Naive thymus-derived CD4-positive, alpha-beta T cell (primary cell): ENCODE results near the gene DCXR. TPM values are rescaled to one million over a fixed set of nuclear protein-coding genes. Genes with fewer than 3 reads are reported as not detected.

Experiments
- ATAC-seq: fragments of 150-1000 bp; cut with Tn5 transposase; 2 replicates; pipeline ENCODE4 v1.10.0; 2021; ENCODE audit warnings: mild to moderate bottlenecking, moderate library complexity
- CTCF ChIA-PET: fragments of 350-600 bp; sonication (Branson Sonifier 250); formaldehyde crosslinking; loops from one replicate; lab custom pipeline; 2021; ENCODE audit warnings: antibody characterized with exemption; lab: Charles Lee
- POLR2A ChIA-PET: fragments of 350-600 bp; sonication (Branson Sonifier 250); formaldehyde crosslinking; loops from one replicate; lab custom pipeline; 2021; ENCODE audit warnings: antibody characterized with exemption, inconsistent platforms; lab: Charles Lee
- DNase-seq, 9 donors: peaks; one replicate each; pipeline versions ENCODE4 v3.0.0 to v3.0.0-alpha.2; 2020 to 2022; ENCODE audit warnings: mixed read lengths in 1 of 9
- H3K27ac ChIP-seq: one replicate; pipeline ENCODE4 v1.7.0; 2013; ENCODE audit warnings: mild to moderate bottlenecking, low read depth, low read length, moderate library complexity
- H3K27me3 ChIP-seq, 2 donors: one replicate each; pipeline ENCODE4 v1.7.0; 2013; ENCODE audit warnings: low read length in 2 of 2, mild to moderate bottlenecking in 2 of 2, moderate library complexity in 2 of 2; ENCODE audit not compliant: control insufficient read depth in 2 of 2, insufficient read depth in 2 of 2
- H3K36me3 ChIP-seq, 3 experiments: 1 replicate in 2 of 3; 2 replicates in 1 of 3; pipeline ENCODE4 v1.7.0; 2013; ENCODE audit warnings: low read length in 3 of 3, mild to moderate bottlenecking in 3 of 3, moderate library complexity in 1 of 3; ENCODE audit not compliant: insufficient read depth in 3 of 3, control insufficient read depth in 2 of 3
- H3K4me1 ChIP-seq, 2 donors: one replicate each; pipeline ENCODE4 v1.7.0; 2013; ENCODE audit warnings: low read length in 2 of 2, mild to moderate bottlenecking in 2 of 2, moderate library complexity in 1 of 2; ENCODE audit not compliant: control insufficient read depth in 2 of 2, insufficient read depth in 2 of 2
- H3K4me3 ChIP-seq: 2 replicates; pipeline ENCODE4 v1.7.0; 2013; ENCODE audit warnings: mild to moderate bottlenecking, low read length
- H3K9me3 ChIP-seq, 3 experiments: 1 replicate in 2 of 3; 2 replicates in 1 of 3; pipeline ENCODE4 v1.7.0; 2013; ENCODE audit warnings: low read length in 3 of 3; ENCODE audit not compliant: control insufficient read depth in 2 of 3
- H3K27ac Mint-ChIP-seq, 9 donors: one replicate each; pipeline ENCODE4 v1.8.0; 2020 to 2022; ENCODE audit warnings: mixed read lengths in 9 of 9, mild to moderate bottlenecking in 8 of 9, moderate library complexity in 5 of 9, inconsistent platforms in 2 of 9
- H3K27me3 Mint-ChIP-seq, 5 donors: one replicate each; pipeline ENCODE4 v1.8.0; 2021 to 2022; ENCODE audit warnings: mixed read lengths in 5 of 5, mild to moderate bottlenecking in 1 of 5
- H3K36me3 Mint-ChIP-seq, 5 donors: one replicate each; pipeline ENCODE4 v1.8.0; 2020 to 2022; ENCODE audit warnings: mixed read lengths in 5 of 5, mild to moderate bottlenecking in 3 of 5, inconsistent platforms in 1 of 5
- H3K4me1 Mint-ChIP-seq, 7 donors: one replicate each; pipeline ENCODE4 v1.8.0; 2020 to 2022; ENCODE audit warnings: mixed read lengths in 7 of 7, mild to moderate bottlenecking in 3 of 7, inconsistent platforms in 1 of 7
- H3K4me3 Mint-ChIP-seq, 10 donors: one replicate each; pipeline ENCODE4 v1.8.0; 2020 to 2022; ENCODE audit warnings: mild to moderate bottlenecking in 10 of 10, mixed read lengths in 10 of 10, moderate library complexity in 6 of 10, inconsistent platforms in 2 of 10
- H3K9me3 Mint-ChIP-seq, 11 donors: one replicate each; pipeline ENCODE4 v1.8.0; 2020 to 2022; ENCODE audit warnings: mixed read lengths in 11 of 11, mild to moderate bottlenecking in 4 of 11, inconsistent platforms in 1 of 11, moderate library complexity in 1 of 11
- intact Hi-C, 2 donors: fragments of 100-400 bp; cut with micrococcal nuclease; formaldehyde crosslinking; loops; one replicate each; pipeline ENCODE4 v1.15.1; 2023
- polyA plus RNA-seq, 2 donors: library from polyadenylated mRNA; unstranded; fragments of 300-500 nt; fragmentation: Illumina TruSeq; gene quantifications; one replicate each; pipeline ENCODE4 v1.2.3, GENCODE V29; 2021
- total RNA-seq, 6 experiments: library from RNA in 5 of 6; stranded (reverse) in 5 of 6; gene quantifications; 1 replicate in 5 of 6; 2 replicates in 1 of 6; pipeline ENCODE4 v1.2.3 and lab custom pipeline; 2021 to 2026

Gene DCXR
- total and polyA plus RNA-seq, 7 experiments from 2014 or later = 63.0 to 228 (median 98.4) TPM

GRCh38 chr17:82083009-82083408 lies 45.5 kb upstream of the DCXR start:
- DNase-seq (no peak), ATAC-seq (no peak)
- Histone ChIP-seq H3K9me3 (no peaks in the 10 kb centered on the region), H3K36me3 (peaks cover 0 to 95% (median 4%) of the 10 kb centered on the region in 3 experiments), H3K4me1 (no peaks in the 10 kb centered on the region), H3K4me3 (no peak overlapping the region), H3K27me3 (no peaks in the 10 kb centered on the region), H3K27ac (no peak overlapping the region)
- Mint-ChIP-seq H3K27me3 (no peaks in the 10 kb centered on the region), H3K9me3 (no peaks in the 10 kb centered on the region), H3K27ac (no peak overlapping the region), H3K4me1 (no peaks in the 10 kb centered on the region), H3K36me3 (peaks cover 0 to 14% (median 0%) of the 10 kb centered on the region in 5 donors), H3K4me3 (no peak overlapping the region)
- ChIA-PET POLR2A (no interaction called here), CTCF (no interaction called here)
- intact Hi-C loops = no loop called here

- Histone ChIP-seq H3K27me3 (no peaks in the 10 kb centered on the region), H3K4me1 (no peaks in the 10 kb centered on the region), H3K36me3 (peaks cover 0 to 91% (median 4%) of the 10 kb centered on the region in 3 experiments), H3K27ac (no peak overlapping the region), H3K4me3 (no peak overlapping the region), H3K9me3 (no peaks in the 10 kb centered on the region)
- Mint-ChIP-seq H3K27ac (no peak overlapping the region), H3K4me3 (no peak overlapping the region), H3K36me3 (peaks cover 0 to 14% (median 0%) of the 10 kb centered on the region in 5 donors), H3K9me3 (no peaks in the 10 kb centered on the region), H3K4me1 (no peaks in the 10 kb centered on the region), H3K27me3 (no peaks in the 10 kb centered on the region)
- ChIA-PET CTCF (no interaction called here), POLR2A (no interaction called here)
- DNase-seq (no peak), ATAC-seq (no peak)
- intact Hi-C loops = no loop called here
Observed at GRCh38 chr17:82082456-82082855, 45.0 kb upstream of the DCXR start.

GRCh38 chr17:82081966-82082365 lies 44.5 kb upstream of the DCXR start:
- Mint-ChIP-seq H3K4me3 (no peak overlapping the region), H3K9me3 (no peaks in the 10 kb centered on the region), H3K4me1 (no peaks in the 10 kb centered on the region), H3K36me3 (peaks cover 0 to 14% (median 0%) of the 10 kb centered on the region in 5 donors), H3K27me3 (no peaks in the 10 kb centered on the region), H3K27ac (no peak overlapping the region)
- no peak for ATAC-seq
- Histone ChIP-seq H3K9me3 (no peaks in the 10 kb centered on the region), H3K4me1 (no peaks in the 10 kb centered on the region), H3K27me3 (no peaks in the 10 kb centered on the region), H3K36me3 (peaks cover 0 to 86% (median 4%) of the 10 kb centered on the region in 3 experiments), H3K4me3 (no peak overlapping the region), H3K27ac (no peak overlapping the region)
- intact Hi-C loops = no loop called here
- ChIA-PET POLR2A (no interaction called here), CTCF (no interaction called here)
- no peak for DNase-seq

- CTCF ChIA-PET = no interaction called here
- H3K36me3 ChIP-seq = peaks cover 0 to 82% (median 4%) of the 10 kb centered on the region in 3 experiments
- H3K4me1 ChIP-seq = no peaks in the 10 kb centered on the region
- no peaks in the 10 kb centered on the region for H3K27me3 ChIP-seq
- H3K27me3 Mint-ChIP-seq = no peaks in the 10 kb centered on the region
- POLR2A ChIA-PET = no interaction called here
- ATAC-seq = no peak
- H3K4me3 ChIP-seq = no peak overlapping the region
- H3K4me3 Mint-ChIP-seq = no peak overlapping the region
- no peak overlapping the region for H3K27ac Mint-ChIP-seq
- H3K9me3 Mint-ChIP-seq = no peaks in the 10 kb centered on the region
- DNase-seq = no peak
- intact Hi-C loops = no loop called here
- H3K27ac ChIP-seq = no peak overlapping the region
- H3K9me3 ChIP-seq = no peaks in the 10 kb centered on the region
- no peaks in the 10 kb centered on the region for H3K4me1 Mint-ChIP-seq
- H3K36me3 Mint-ChIP-seq = peaks cover 0 to 14% (median 0%) of the 10 kb centered on the region in 5 donors
Observed at GRCh38 chr17:82081546-82081945, 44.0 kb upstream of the DCXR start.

GRCh38 chr17:82080789-82081464 lies 43.4 kb upstream of the DCXR start:
- POLR2A ChIA-PET = no interaction called here
- Mint-ChIP-seq H3K27ac (no peak overlapping the region), H3K4me3 (no peak overlapping the region), H3K4me1 (no peaks in the 10 kb centered on the region), H3K36me3 (peaks cover 0 to 14% (median 0%) of the 10 kb centered on the region in 5 donors), H3K27me3 (no peaks in the 10 kb centered on the region), H3K9me3 (no peaks in the 10 kb centered on the region)
- no peak for ATAC-seq
- peaks cover 0 to 76% (median 4%) of the 10 kb centered on the region in 3 experiments for H3K36me3 ChIP-seq
- H3K9me3 ChIP-seq = no peaks in the 10 kb centered on the region
- CTCF ChIA-PET = no interaction called here
- intact Hi-C loops = no loop called here
- H3K27me3 ChIP-seq = no peaks in the 10 kb centered on the region
- DNase-seq = no peak
- H3K27ac ChIP-seq = no peak overlapping the region
- H3K4me3 ChIP-seq = no peak overlapping the region
- no peaks in the 10 kb centered on the region for H3K4me1 ChIP-seq

- intact Hi-C loops = no loop called here
- POLR2A ChIA-PET = no interaction called here
- DNase-seq = no peak
- Mint-ChIP-seq H3K27ac (no peak overlapping the region), H3K4me1 (no peaks in the 10 kb centered on the region), H3K9me3 (no peaks in the 10 kb centered on the region), H3K27me3 (no peaks in the 10 kb centered on the region), H3K4me3 (no peak overlapping the region), H3K36me3 (peaks cover 0 to 14% (median 0%) of the 10 kb centered on the region in 5 donors)
- CTCF ChIA-PET = no interaction called here
- Histone ChIP-seq H3K27me3 (no peaks in the 10 kb centered on the region), H3K36me3 (peaks cover 0 to 68% (median 4%) of the 10 kb centered on the region in 3 experiments), H3K4me1 (no peaks in the 10 kb centered on the region), H3K9me3 (no peaks in the 10 kb centered on the region), H3K4me3 (no peak overlapping the region), H3K27ac (no peak overlapping the region)
- ATAC-seq = no peak
Observed at GRCh38 chr17:82080048-82080788, 42.7 kb upstream of the DCXR start.
